ENCODE measurements around the gene SAC3D1. TPM values are rescaled to one million over a fixed set of nuclear protein-coding genes. Genes with fewer than 3 reads are reported as not detected.
"Not testable (repeated sequence)": the region's sequence is repeated elsewhere in the genome, so short reads cannot be mapped to it uniquely, and the experiment has no call there.

The SAC3D1 gene
- polyA plus RNA-seq, 3 donors: 7.8 to 10.7 (median 7.9) TPM

DNA sequence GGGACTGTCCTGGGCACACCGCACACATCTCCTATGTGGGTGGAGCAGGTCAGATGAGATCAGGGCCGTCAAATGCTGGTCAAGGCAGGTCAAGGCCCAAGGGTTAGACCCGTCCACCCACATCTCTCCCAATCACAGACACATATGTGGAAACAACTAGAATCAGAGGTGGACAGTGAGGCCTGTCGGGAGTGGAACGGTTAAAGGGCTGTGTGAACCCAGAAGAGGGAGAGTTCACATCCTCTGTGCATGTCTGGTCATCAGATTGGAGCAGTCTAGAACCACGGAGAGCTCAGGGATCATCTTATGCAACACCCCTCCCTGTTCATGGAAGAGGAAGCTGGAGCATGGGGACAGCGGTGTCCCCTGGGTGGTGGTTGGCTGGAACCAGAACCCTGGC is 21.2 kb upstream of the SAC3D1 start:
- 78 to 88% (median 80%) methylated on average over 7 of the region's 7 CpGs for WGBS, 3 donors
- H3K27ac ChIP-seq (ENCODE audit: low read depth, low read length): no peak overlapping the region

DNA sequence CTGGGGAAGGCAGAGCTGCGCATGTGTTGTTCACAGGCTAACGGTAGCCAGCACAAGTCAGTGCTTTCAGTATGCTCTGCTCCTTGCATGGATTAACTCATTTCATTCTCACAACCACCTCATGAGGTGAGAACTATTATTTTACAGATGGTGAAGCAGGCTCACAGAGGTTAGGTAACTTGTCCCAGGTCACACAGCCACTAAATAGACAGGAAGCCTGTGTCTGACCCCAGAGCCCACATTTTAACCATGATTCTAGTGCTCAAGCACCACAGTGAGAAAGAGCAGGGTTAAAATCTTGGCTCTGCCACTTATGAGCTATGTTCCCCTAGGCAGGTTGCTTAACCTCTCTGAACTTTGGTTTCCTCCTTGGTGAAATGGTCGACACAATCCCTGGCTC is 20.0 kb upstream of the SAC3D1 start:
- no peak overlapping the region for H3K27ac ChIP-seq (ENCODE audit: low read depth, low read length)
- 72 to 86% (median 72%) methylated on average over 3 of the region's 3 CpGs for WGBS, 3 donors

DNA sequence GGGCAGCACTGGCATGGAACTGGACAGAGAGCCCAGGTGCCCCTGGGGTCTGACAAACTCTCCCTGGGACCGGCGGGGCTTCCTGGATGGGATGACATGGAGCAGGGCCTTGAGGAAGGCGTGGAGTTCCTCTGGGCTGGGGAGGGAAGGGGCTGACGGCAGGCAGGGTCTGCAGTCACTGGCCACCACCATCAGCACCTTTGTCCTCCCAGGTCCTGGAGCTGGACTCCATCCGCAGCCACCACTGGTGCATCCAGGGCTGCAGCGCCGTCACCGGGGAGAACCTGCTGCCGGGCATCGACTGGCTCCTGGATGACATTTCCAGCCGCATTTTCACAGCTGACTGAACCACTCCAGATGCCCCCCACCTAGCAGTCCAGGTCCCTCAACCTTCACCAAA is 19.5 kb upstream of the SAC3D1 start:
- H3K27ac ChIP-seq (ENCODE audit: low read depth, low read length): no peak overlapping the region
- 93 to 94% (median 93%) methylated on average over 11 of the region's 11 CpGs for WGBS, 3 donors

DNA sequence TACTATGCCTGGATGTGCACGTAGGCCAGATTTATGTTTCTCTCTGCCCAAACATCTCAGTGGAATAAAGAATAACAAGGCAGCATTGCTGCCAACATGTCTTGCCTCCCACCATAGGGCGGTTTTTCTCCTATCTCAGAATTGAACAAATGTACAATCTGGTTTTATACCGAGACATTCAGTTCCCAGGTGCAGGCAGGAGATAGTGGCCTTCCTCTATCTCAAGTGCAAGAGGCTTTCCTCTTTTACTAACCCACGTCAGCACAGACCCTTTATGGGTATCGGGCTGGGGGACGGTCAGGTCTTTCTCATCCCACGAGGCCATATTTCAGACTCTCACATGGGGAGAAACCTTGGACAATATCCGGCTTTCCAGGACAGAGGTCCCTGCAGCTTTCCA is 17.5 kb upstream of the SAC3D1 start:
- WGBS, 3 donors: 56 to 74% (median 67%) methylated on average over 8 of the region's 8 CpGs
- H3K27ac ChIP-seq (ENCODE audit: low read depth, low read length): not testable (repeated sequence)

DNA sequence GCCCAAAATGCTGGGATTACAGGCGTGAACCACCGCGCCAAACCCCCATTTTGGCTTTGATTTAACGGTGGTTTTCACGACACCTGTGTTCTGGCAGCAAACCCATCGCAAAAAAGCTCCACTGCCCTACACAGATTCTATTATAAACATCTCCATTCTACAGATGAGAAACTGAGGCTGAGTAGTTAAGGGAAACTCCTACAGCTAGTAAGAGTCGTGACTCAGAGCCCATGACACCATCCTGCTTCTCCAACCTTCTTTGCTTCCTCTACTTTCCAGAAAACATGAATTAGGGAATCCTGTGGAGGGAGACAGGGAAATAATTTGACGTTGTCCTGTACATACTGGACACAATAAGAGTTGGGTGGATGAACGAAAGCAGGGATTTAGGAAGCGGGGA is 14.2 kb upstream of the SAC3D1 start:
- WGBS, 3 donors: 57 to 64% (median 60%) methylated on average over 10 of the region's 10 CpGs
- H3K27ac ChIP-seq (ENCODE audit: low read depth, low read length): no peak overlapping the region

DNA sequence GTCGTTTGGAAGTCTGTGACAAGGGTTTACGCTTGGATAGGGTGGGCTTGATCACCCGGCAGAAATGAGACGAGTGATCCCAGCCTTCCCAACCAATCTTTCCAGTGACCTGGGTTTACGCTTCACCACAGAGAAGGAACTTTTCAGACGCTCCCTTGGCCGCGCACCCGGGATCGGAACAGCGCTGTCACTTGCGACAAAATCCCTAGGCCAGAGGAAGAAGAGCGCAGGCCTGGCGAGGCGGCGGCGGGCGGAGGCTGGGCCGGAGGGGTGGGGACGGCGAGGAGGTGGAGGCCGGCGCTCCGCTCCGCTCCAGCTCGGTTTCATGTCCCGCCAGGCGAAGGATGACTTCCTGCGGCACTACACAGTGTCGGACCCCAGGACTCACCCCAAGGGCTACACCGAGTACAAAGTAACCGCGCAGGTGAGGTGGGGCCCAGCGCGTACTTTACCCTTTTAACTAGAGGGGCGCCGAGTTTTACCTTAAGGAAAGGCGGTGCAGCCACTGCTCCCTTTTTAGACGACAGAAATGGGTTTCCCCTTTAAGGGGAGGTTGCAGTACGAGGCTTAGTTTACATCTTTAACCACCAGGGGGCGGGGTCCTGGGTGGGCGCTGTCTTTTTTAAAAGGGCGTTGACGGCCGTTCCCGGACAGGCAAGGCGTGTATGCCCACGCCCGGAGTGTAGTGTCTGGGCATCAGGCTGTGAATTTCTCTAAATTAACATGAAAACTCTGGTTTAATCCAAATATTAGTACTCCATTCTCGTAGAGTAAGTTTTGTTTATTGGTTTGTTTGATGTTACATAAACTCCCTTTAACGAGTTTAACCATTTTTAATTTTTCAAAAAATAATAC is 13.6 kb upstream of the SAC3D1 start, which contains the start of gene SNX15:
TSS of gene SNX15 (plus strand) at position 227 of the 855 bp plus-strand sequence. CDS start at position 326, 99 bp downstream.
- peak within 1 kb of the TSS; percentile 73 for H3K27ac ChIP-seq (ENCODE audit: low read depth, low read length)
- 1% methylated on average over 51 of the region's 51 CpGs for WGBS, 3 donors

DNA sequence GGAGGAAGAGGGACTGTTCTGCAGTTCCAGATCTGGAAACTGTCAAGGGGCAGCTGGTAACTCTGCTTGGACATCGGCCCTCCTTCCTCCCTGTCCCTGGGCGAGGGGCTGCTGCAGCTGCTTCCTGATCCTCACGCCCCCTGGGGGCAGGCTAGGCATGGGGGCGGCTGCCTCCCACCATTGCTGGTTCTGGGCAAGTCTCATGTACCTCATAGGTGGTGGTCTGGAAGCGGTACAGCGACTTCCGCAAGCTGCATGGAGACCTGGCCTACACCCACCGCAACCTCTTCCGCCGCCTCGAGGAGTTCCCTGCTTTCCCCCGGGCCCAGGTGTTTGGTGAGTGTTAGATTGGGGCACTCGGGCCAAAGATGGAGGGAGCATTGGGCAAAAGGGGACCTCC is 8.8 kb upstream of the SAC3D1 start:
- H3K27ac ChIP-seq (ENCODE audit: low read depth, low read length): no peak overlapping the region
- 82 to 86% (median 83%) methylated on average over 13 of the region's 13 CpGs for WGBS, 3 donors

DNA sequence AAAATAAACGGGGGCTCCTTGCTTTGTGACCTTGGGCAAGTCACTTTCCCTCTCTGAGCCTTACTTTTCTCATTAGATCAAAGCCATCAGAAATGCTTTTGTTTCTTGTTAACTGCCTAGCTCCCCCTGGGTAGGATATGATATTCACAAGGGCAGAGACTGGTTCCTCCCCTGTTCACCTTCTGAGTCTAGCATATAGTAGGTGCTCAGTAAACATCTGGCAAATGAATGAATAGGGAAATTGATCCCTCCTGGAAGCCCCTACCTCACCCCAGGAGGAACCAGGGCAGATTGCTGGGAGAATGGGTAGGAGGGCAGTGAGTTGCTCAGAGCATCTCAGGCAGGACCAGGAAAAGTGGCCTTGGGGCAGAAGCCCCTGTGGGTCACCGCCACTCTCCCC is 6.6 kb upstream of the SAC3D1 start:
- H3K27ac ChIP-seq (ENCODE audit: low read depth, low read length): no peak overlapping the region
- 67 to 100% (median 96%) methylated on average over 2 of the region's 2 CpGs for WGBS, 3 donors

DNA sequence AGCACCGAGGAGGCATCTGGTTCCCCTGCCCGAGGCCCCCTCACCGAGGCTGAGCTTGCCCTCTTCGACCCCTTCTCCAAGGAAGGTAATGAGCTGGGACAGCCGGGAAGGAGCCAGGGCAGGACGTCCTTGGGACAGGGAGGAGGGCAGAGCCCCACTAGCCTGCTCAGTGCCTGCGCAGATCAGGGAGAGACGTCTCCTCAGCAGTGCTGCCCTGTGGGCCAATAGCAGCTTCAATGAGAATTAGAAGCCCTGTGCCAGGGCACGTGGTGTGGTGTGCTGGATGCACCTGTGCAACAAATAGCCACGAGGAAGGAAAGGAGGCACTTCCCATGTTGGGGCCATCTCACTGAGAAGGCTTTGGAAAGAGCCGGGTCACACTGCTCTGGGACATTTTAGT is 5.4 kb upstream of the SAC3D1 start:
- no peak overlapping the region for H3K27ac ChIP-seq (ENCODE audit: low read depth, low read length)
- WGBS, 3 donors: 71 to 82% (median 73%) methylated on average over 11 of the region's 11 CpGs

DNA sequence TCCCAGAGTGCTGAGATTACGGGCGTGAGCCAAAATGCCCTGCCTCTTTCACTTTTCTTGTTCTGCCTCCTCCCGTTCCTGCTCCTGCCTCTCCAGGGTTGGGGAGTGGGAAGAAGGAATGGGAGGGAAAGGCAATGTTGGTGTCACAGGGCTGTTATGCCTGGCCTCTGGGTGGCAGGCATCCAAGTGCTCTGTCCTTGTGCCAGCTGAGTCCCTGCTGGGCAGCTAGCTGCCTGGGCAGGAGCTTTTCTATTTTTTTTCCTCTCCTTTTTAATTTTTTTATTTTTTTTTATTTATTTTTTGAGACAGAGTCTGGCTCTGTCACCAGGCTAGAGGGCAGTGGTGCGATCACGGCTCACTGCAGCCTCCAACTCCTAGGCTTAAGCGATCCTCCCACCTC is 4.1 kb upstream of the SAC3D1 start:
- no peak overlapping the region for H3K27ac ChIP-seq (ENCODE audit: low read depth, low read length)
- 41 to 89% (median 77%) methylated on average over 6 of the region's 6 CpGs for WGBS, 3 donors

DNA sequence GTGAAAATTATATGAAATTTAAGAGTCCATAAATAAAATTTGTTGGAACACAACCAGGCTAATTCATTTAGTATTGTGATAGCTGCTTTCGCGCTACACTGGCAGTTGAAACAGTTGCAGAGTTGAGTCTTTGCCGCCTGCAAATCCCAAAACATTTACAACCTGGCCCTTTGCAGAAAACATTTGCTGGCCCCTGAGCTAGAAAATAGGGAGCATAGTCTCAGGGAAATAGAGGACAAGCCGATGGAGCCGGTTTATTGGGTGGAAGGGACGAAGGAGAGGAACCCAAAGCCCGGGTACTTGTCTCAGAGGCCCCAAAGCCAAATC is 527 bp upstream of the SAC3D1 start:
- 11 to 21% (median 19%) methylated on average over 7 of the region's 7 CpGs for WGBS, 3 donors
- no peak overlapping the region for H3K27ac ChIP-seq (ENCODE audit: low read depth, low read length)

DNA sequence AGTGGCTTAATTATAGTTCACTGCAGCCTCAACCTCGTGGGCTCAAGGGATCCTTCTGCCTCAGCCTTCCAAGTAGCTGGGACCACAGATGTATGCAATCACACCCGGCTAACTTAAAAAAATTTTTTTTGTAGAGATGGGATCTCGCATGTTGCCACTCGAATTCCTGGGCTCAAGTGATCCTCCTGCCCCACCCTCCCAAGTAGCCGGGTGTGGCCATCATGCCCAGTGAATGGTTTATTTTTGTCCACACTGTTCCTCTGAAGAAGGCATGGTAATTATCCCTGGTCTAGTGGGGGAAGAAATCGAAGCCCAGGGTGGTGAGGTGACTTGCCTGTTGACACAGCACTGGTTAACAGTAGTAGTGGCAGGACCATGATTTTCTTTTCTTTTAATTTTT is 1.9 kb downstream of the SAC3D1 start:
- 91 to 94% (median 92%) methylated on average over 6 of the region's 6 CpGs for WGBS, 3 donors
- no peak overlapping the region for H3K27ac ChIP-seq (ENCODE audit: low read depth, low read length)

DNA sequence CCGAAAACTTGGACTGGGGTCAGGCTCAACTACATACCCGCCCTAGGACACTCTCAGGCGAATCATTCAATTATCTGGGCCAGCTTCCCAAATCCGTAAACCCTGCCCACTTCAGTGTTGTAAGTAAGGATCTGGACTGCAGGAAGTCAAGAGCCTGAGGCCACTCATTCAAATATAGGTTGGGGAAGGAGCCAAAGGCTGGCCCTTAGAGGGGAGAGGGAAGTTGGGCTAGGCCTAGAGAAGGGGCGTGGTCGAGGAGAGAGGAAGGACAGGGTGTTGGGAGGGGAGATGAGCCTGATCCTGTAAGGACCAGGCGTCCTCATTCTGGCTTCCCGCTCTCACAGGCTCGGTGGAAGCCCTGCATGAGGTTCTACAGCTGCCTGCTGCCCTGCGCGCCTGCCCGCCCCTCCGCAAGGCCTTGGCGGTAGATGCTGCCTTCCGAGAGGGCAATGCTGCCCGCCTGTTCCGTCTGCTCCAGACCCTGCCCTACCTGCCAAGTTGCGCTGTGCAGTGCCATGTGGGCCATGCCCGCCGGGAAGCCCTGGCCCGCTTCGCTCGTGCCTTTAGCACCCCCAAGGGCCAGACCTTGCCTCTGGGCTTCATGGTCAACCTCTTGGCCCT is 3.0 kb downstream of the SAC3D1 start:
- H3K27ac ChIP-seq (ENCODE audit: low read depth, low read length): no peak overlapping the region

DNA sequence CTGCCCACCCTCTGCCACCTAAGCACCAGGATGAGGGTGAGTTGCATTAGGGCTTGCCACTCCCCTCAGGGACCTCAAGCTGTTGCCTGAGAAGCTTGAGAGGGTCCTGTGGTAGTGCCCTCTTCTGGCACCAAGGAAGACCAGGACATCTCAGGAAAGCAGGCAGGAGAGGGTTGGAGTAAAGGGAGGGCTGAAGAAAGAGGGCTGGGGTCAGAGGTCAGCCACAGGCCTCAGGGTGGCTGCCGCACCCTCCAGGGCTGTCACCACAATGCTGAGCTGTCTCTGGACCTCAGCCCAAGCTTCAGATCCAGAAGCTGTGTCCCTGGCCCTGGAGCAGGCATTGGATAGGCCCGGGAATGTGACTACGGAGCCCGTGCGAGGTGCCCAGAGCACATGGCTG is 4.1 kb downstream of the SAC3D1 start:
- WGBS, 3 donors: 87 to 96% (median 94%) methylated on average over 5 of the region's 5 CpGs
- H3K27ac ChIP-seq (ENCODE audit: low read depth, low read length): no peak overlapping the region

More for the DNA sequence above, 3.0 kb downstream of the SAC3D1 start:
- WGBS, 3 donors: 68 to 88% (median 72%) methylated on average over 19 to 23 of the region's 23 CpGs

DNA sequence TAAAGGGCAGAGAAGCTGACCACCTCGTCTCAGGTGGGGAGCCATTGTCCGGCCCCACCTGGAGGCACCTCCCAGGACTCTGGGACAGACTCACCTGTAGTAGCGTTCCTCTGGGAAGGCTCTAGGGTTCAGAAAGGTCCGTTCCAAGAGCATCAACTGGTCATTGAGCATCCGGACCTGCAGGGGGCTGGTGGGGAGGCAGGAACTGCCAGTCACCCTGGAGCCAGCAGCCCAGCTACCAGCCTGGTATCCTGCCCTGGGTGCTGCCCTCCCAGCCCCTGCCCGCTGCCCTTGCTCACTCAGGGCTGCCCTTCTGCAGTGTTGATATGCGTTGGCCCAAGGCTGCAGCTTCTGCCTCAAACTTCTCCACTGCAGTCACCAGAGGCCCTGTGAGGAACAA is 4.7 kb downstream of the SAC3D1 start:
- 84 to 88% (median 87%) methylated on average over 7 of the region's 7 CpGs for WGBS, 3 donors
- no peak overlapping the region for H3K27ac ChIP-seq (ENCODE audit: low read depth, low read length)

DNA sequence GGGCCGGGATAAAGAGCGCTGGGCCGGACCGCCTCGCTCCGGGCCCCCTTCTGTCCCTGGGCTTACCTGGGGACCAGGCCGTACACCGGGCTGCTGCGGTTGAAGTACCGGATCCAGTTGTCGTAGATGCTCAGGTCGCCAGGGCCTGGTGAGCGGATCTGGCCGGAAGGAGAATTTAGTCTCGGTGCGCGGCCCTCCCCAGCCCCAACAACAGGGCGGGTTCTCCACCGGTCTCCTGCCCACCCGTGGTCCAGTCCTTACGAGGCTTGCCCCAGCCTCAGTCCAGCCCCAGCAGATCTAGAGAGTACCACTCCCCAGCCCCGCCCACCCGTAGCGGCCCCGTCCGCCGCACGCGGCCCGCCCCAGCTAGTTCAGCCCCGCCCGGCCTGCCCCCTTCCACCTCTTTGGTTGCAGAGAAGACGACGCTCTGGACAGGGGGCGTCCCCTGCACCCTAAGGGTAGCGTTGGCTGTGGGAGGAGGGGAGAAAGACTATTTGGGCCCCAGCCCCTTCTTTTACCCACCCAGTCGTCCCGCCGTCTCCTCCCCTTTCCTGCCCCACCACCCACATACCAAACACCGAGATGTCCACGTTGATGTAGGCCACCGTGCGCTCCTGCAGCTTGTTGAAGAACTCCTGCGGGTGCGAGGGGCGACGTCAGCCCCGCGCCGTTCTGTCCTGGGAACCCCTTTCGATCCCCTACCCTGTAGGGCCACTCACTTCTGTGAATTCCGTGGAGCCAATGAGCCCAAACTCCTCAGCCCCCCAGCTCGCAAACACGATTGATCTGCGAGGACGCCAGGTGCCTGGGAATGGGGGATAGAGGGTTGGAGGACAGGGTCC is 6.8 kb downstream of the SAC3D1 start:
- H3K27ac ChIP-seq (ENCODE audit: low read depth, low read length): no peak overlapping the region
- 8 to 37% (median 12%) methylated on average over 46 to 56 of the region's 56 CpGs for WGBS, 3 donors

DNA sequence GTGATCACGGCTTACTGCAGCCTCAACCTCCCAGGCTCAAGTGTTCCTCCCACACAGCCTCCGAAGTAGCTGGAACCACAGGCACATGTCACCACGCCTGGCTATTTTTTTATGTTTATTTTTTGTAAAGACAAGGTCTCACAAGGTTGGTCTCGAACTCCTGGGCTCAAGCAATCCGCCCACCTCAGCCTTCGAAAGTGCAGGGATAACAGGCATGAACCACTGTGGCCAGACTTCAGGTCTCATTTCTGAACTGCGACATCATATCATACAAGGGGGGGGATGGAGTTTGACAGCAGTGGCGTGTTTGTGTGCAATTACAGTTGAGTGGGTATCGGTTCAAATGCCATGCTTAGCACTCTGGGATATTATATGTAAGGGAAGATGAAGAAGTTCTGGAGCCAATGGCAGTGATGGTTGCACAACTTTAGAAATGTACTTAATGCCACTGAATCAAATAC is 10.4 kb downstream of the SAC3D1 start:
- no peak overlapping the region for H3K27ac ChIP-seq (ENCODE audit: low read depth, low read length)
- WGBS, 3 donors: 76 to 84% (median 84%) methylated on average over 9 of the region's 9 CpGs

DNA sequence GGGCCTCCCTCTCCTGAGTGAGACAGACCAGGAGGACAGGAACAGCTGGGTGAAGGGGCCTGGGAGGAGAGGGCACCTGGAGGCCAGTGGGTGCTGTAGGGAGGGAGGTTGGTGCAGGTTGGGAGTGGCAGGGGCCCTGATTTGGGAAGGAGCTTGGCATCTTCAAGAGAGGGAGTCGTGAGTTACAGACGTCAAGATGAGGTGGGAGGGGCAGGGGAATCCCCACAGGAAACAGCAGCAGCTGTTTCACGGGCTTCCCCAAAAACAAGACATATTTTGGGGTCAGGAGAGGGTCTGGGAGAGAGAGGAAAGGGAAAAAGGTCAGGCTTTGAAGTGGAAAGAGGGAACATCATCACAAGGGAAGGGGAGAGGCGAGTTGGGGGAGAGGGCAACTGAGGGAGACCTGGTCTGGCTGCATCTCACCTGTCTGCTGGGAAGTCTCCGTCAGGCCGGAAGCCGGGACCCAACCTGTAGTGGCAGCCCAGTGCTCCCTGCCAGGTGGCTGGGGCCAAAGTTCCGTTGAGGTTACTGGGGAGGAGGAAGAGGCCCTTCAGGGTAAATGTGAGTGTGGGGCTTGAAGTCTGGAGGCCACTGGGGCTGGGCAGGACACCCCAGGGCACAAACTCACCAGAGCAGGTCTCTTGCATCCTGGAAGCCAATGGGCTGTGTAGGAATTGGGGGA is 13.0 kb downstream of the SAC3D1 start:
- no peak overlapping the region for H3K27ac ChIP-seq (ENCODE audit: low read depth, low read length)
- WGBS, 3 donors: 29 to 61% (median 32%) methylated on average over 8 of the region's 8 CpGs
